Stimulated activated CD4-positive, alpha-beta T cell treated with anti-CD3 and anti-CD28 coated beads, Interleukin-12 subunit alpha, Interleukin-12 subunit beta, amount 100 ng/mL, for 48 hours (primary cell): ENCODE data around the gene CCDC192.
"Not testable (repeated sequence)": the region's sequence is repeated elsewhere in the genome, so short reads cannot be mapped to it uniquely, and the experiment has no call there.

Experiments
- DNase-seq, 3 donors: peaks; one replicate each; pipeline ENCODE4 v3.0.0-alpha.2; 2020; ENCODE audit warnings: low read depth in 2 of 3, low spot score in 1 of 3

The CCDC192 gene

DNA sequence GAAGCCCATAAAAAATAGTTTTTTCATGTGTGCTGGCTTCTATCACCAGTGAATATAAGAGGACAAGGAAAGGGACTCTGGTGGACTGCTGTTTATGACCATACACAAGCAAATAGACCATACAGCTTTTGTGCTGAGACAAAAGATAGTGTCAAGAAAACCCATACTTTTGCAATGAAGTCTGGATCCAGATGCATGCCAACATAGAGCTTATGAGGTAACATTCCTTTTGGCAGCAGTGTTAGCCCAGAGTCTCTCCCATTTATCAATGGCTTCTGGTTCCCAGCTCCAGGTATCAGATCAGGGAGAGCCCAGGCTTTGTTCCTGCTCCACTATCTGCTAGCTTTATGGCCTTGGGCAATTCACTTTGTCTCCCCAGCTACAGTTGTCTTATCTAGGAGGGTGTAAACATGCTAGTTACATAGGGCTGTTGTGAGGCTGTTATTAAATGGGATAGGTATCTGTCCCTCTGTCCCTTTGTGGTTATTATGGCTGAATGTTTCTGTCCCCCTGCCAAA is 55.6 kb downstream of the CCDC192 start:
- no peak for DNase-seq

- no peak for DNase-seq
Measured at GRCh38 chr5:127761869-127762268, 58.7 kb downstream of the CCDC192 start.

DNA sequence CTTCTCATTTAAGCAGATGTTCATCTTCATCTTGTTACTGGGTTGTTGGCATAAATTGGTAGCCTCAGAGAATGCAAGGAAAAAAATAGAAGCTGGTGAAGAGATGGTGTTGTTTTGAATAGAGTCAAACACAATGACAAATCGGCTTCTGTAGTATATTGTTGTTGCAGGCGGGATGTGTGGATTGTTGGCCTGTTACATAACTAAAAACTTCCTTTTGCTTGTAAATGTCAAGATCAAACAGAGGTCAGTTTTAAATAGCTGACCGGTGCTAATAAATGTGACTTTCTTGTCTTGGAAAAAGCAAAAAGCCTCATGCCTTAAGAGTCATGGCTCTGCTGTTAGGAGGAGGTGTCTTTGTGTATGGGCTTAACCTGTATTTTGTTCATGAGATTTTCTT is 59.2 kb downstream of the CCDC192 start:
- DNase-seq: no peak

DNA sequence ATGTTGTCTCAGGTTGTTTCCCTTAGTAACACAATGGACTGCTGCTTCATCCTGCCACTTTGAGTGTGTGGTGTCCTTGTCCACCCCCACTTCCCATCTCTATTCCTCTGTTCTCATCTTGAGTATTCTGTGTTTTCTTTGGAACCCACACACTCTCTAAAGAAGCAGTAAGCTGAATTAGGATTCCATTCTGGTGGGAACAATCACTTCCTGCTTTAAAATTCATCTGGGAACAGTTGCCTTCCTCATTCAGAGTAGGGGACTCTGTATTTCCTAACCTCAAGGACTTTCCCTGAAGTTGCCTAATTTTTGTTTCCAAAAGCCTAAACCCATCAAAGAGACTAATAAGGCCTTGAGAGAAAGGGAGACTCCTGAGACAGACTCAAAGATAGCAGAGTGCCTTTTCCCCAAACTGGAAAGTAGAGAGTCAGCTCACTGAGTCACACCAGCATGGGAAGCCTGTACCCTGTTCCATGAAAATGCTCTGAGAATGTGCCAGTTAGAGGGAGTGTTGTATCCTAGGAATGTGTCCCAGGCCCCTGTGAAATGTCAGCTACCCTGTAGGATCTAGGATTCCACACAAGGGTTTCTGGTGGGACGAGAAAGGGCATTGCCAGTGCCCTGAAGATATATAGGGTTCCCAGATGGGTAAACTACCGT is 63.6 kb downstream of the CCDC192 start:
- DNase-seq: no peak

DNA sequence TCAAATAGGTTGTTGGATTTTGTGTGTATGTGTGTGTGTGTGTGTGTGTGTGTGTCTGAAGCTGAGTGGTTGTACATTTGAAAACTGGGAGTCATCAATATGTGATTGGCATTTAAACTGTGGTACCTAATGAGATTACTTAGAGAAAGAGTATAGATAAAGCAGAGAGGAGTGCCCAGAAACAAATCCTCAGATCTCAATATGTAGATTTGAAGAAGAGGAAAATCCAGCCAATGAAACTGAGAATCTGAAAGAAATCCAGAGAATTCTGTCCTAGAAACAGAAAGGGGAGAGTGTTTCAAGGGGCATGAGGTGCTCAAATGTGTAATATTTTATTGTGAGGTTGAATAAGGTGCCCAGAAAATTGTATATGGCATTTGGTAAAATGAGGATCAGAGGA is 66.2 kb downstream of the CCDC192 start:
- no peak for DNase-seq

DNA sequence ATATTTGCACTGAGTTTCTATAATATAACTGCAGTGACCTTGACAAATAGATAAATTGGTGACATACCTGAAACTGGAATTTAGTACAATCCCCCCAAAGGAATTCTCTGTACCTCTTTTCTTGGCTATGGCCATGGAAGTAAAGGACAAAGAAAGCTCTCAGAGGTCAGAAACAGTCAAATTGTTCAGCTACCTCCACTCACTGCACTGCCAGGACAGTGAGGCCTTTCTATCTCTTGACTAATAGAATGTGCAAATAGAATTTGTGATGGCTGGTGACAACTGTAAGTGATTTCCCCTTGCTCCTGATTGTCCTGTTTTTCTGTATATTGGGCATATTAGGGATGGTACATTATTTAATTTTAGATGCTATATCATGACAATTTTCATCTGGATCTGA is 67.1 kb downstream of the CCDC192 start:
- no peak for DNase-seq

DNA sequence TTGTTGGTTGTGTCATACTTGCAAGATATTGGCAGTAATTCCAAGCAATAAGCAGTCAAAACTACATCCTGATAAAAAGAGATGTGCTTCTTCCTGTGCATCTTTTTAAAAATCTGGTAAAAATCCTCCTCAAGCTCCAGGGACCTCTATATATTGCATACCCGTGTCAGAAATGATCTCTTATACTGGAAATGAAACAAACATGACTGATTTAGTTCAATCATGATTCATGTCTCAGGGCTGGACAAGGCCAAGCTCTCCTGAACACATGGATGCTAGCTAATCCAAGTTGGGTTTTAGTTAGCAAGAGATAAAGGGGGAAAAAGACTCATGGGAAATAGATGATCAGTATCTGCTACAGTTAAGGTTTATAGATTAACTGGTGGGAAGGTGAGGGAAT is 69.3 kb downstream of the CCDC192 start:
- DNase-seq: no peak

GRCh38 chr5:127774221-127774620 is 71.0 kb downstream of the CCDC192 start:
- DNase-seq: no peak

DNA sequence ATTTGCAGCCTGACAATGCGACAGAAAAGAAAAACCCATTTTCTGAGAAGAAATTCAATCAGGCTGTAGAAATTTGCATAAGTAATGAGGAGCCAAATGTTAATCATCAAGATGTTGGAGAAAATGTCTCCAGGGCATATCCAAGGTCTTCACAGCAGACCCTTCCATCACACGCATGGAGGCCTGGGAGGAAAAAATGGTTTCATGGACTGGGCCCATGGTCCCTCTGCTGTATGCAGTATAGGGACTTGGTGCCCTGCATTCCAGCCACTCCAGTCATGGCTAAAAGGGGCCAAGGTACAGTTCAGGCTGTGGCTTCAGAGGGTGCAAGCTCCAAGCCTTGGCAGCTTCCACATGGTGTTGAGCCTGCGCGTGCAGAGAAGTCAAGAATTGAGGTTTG is 73.3 kb downstream of the CCDC192 start:
- DNase-seq: no peak

DNA sequence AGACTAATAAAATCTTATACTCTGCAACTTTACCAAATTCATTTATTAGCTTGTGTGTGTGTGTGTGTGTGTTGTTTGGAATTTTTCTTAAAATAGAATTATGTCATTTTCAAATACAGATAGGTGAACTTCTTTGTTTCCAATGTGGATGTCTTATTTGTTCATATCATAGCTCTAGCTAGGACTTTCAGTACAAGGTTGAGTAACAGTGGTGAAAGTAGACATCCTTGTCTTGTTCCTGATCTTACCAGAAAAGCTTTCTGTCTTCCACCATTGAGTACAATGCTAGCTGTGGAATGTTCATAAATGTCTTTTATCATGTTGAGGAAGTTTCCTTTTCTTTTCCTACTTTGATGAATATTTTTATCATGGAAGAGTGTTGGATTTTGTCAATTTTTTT is 74.8 kb downstream of the CCDC192 start:
- DNase-seq: no peak

- not testable (repeated sequence) for DNase-seq
Measured at GRCh38 chr5:127782450-127782849, 79.3 kb downstream of the CCDC192 start.

GRCh38 chr5:127785098-127785927 is 82.1 kb downstream of the CCDC192 start:
- DNase-seq: peak in 2 of 3 donors; percentile 6 to 9

GRCh38 chr5:127791439-127791838 is 88.2 kb downstream of the CCDC192 start:
- no peak for DNase-seq

GRCh38 chr5:127791908-127792307 is 88.7 kb downstream of the CCDC192 start:
- not testable (repeated sequence) for DNase-seq

DNA sequence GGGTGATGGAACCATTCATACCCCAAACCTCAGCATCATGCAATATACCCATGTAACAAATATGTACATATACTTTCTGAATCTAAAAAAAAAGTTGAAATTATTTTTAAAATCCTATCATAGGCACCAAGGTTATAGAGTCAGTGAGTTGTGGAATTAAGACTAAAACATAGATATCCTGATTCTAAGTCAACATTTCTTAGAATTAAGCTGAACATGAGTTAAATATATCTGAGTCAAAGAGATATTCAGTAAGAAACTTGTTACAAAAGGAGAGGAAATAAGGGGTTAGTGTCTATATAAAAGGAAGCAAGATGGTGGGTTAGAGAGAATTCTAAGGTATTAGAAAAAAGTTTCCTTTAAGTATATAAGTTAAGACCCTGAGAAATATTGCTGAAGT is 89.9 kb downstream of the CCDC192 start:
- DNase-seq: no peak

DNA sequence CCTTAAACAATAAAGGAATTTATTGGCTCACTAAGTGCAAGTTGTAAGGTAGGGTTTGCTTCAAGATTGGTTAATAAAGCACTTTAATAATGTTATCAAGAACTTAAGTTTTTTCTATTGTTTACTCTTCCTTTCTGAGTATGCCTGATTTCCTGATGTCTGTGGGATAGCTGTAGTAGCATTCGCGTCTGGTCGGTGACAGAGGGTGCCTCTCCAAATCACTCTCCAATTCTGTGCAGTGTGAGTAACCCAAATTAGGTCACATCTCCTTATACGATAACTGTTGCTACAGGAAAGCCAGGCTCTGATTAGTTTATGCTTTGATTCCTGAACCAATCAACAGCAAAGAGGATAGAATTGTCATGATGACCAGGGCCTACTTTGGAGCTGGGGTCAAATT is 90.7 kb downstream of the CCDC192 start:
- no peak for DNase-seq

DNA sequence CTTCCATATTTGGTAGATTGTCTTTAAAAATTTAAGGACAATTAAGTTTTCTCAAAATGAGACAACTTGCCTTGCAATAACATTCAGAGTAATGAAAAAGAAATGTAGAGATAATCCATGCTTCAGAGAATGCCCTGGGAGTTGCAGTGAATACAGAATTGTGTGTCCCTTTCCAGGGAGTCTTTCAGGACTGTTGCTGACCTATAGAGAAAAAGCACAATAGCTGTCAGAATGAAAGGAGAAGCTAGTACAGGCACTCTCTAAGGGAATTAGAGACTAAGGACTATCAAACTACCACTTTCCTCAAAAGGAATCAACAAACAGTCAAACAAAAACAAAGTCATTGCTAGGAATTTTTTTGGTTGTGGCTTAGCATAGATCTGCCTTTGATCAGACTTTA is 93.0 kb downstream of the CCDC192 start:
- DNase-seq: no peak

DNA sequence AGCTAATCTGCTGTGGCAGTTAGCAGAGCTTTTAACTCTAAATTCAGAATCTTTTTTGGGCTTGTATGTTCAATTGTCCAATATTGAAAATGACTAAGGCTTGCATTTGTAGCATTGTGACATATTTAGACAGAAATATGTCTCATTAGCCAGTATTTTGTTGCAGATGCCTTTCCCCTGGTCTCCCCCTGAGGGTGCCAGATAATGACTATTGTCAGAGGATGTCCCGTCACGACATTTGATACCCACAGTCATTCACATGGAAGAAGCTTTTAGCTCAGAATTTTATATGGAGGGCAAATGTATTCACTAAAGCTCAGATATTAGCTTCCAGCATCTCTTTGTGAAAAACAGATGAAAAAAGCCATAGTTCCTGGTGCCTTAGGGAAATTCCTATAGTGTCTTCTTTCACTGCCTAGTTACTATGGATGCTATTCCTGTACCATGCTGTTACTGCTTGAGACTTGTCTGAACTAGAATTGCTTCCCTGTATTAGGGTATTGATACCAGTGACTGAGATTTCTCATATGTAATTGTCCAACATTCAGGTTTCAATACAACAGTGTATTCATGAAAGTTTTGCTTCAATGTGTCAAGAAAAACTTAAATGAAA is 96.2 kb downstream of the CCDC192 start:
- DNase-seq: no peak

DNA sequence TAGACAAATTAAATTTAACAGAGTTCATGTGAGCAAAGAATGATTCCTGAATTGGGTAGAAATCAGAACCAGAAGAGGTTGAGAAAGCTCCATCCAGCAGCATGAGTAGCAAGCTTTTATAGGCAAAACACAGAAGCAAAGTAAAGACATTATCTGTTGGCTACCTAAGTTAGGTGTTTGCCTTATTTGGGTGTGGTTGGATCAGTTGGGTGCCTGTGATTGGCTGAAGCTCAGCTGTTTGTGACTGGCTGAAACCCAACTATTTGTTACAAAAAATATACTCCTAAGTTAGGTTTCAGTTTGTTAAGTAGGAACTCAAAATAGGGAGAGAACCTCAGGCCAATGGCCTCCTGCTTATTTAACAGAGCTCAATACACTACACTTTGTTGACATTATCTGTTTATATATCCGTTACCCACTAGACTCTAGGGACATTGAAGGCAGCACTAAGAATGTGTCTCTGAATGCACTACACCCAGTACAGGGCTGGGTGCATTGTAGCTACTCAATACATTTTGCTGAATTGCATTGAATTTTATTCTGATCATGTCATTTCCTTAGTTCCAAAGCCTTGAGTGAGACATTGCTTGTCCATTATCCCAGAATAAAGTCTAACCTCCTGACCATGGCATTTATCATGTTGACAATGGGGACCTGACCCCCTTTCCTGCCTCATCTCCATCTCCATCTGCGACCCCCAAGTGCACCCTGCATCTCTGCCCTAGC is 98.7 kb downstream of the CCDC192 start:
- no peak for DNase-seq

GRCh38 chr5:127802477-127802865 is 99.3 kb downstream of the CCDC192 start:
- no peak for DNase-seq

DNA sequence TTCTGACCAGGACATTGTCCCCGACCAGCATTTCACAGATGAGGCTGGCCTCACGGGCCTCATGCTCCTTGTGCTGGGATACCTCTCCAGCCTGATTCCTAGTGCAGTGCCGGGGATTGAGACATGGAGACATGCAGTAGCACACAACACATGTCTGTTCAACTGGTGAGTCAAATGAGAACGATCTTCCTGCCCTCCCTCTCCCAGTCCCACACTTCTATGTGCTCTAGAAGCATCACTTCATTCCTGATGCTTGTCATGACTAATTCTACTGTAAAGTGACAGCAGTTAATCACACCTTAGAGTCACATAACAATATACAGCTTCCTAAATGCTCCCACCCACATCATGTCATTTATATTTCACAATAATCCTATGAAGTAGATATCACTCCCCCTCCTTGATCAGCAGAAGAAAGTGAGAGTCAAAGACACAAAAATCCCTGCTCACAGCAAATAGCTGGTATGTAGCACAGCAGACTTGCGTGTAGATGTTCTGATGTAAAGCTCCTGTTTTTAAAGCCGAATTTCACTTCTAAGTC is 101.8 kb downstream of the CCDC192 start:
- DNase-seq: no peak
